ENCODE measurements around the gene KLK3.
"Not testable (repeated sequence)": the region's sequence is repeated elsewhere in the genome, so short reads cannot be mapped to it uniquely, and the experiment has no call there.

Gene KLK3

GRCh38 chr19:50861496-50862286, 7.0 kb downstream of the KLK3 start:
- DNase-seq (ENCODE audit: low read depth in 2 of 2) = no peak

DNA sequence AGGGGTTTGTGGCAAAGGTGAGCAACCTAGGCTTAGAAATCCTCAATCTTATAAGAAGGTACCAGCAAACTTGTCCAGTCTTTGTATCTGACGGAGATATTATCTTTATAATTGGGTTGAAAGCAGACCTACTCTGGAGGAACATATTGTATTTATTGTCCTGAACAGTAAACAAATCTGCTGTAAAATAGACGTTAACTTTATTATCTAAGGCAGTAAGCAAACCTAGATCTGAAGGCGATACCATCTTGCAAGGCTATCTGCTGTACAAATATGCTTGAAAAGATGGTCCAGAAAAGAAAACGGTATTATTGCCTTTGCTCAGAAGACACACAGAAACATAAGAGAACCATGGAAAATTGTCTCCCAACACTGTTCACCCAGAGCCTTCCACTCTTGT, 14.8 kb downstream of the KLK3 start:
- no peak for DNase-seq (ENCODE audit: low read depth in 2 of 2)

GRCh38 chr19:50870417-50871089, 15.8 kb downstream of the KLK3 start:
- no peak for DNase-seq (ENCODE audit: low read depth in 2 of 2)

GRCh38 chr19:50873056-50873455, 18.3 kb downstream of the KLK3 start, which contains the start of gene KLK2:
Gene KLK2, plus strand, starts transcription at chr19:50873439. Its CDS starts 35 bp downstream, at chr19:50873474.
- no peak for DNase-seq (ENCODE audit: low read depth in 2 of 2)

- no peak for DNase-seq (ENCODE audit: low read depth in 2 of 2)
Observed at GRCh38 chr19:50874211-50874610, 19.5 kb downstream of the KLK3 start.

DNA sequence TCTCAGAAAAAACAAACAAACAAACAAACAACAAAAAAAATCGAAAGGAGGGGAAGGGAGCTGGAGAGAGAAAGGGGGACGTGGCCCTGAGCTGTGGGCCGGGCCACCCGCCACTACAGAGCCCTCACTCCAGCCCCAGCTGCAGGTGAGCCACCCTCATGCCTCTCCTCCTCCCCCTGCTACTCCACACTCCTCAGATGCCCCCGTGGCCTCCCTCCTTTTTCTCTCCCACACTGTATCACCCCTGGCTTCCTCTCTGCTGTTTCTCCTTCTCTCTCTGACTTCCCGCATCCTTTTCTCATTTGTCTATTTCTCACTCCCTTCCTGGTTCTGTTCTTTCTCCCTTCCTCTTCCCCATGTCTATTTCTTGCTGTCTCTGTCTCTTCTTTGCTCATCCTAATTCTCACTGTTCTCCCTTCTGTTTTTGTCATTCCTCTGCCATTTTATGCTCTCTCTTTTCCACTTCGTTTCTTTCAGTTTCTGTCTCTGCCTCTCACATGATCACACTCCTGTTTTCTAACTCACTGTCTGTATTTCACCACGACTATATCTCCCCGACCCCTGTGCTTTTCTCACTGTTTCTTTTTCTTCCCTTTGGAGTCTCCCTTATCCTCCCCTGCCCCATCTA, 21.2 kb downstream of the KLK3 start:
- DNase-seq (ENCODE audit: low read depth in 2 of 2) = no peak

GRCh38 chr19:50876456-50876855, 21.7 kb downstream of the KLK3 start:
- no peak for DNase-seq (ENCODE audit: low read depth in 2 of 2)

- DNase-seq (ENCODE audit: low read depth in 2 of 2) = no peak
Observed at GRCh38 chr19:50877338-50877737, 22.6 kb downstream of the KLK3 start.

DNA sequence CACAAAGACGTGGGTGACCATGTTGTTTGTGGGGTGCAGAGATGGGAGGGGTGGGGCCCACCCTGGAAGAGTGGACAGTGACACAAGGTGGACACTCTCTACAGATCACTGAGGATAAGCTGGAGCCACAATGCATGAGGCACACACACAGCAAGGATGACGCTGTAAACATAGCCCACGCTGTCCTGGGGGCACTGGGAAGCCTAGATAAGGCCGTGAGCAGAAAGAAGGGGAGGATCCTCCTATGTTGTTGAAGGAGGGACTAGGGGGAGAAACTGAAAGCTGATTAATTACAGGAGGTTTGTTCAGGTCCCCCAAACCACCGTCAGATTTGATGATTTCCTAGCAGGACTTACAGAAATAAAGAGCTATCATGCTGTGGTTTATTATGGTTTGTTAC, 24.1 kb downstream of the KLK3 start:
- no peak for DNase-seq (ENCODE audit: low read depth in 2 of 2)

DNA sequence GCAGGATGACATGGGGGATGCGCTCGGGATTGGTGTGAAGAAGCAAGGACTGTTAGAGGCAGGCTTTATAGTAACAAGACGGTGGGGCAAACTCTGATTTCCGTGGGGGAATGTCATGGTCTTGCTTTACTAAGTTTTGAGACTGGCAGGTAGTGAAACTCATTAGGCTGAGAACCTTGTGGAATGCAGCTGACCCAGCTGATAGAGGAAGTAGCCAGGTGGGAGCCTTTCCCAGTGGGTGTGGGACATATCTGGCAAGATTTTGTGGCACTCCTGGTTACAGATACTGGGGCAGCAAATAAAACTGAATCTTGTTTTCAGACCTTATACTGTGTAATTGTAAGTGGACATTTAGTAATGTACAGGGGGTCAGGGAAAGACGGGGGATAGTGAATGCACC, 25.5 kb downstream of the KLK3 start:
- DNase-seq (ENCODE audit: low read depth in 2 of 2) = no peak

DNA sequence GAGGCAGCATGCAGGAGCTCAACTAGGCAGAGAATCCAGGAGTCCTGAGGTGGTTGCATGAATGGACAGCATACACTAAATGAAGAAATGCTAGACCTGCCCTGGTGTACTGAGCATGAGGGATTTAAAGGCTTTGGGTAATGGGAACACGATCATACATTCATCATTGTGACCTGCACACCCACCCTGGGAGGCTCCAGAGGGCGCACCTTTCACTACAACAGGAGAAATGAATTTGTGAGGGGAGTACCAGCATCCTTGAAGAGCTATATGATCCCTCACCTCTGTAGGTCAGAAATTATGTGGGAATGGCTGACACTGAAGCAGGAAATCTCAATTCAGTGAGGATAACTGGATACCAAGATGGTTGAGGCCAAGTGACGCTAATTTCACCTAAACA, 27.5 kb downstream of the KLK3 start:
- DNase-seq (ENCODE audit: low read depth in 2 of 2) = no peak

DNA sequence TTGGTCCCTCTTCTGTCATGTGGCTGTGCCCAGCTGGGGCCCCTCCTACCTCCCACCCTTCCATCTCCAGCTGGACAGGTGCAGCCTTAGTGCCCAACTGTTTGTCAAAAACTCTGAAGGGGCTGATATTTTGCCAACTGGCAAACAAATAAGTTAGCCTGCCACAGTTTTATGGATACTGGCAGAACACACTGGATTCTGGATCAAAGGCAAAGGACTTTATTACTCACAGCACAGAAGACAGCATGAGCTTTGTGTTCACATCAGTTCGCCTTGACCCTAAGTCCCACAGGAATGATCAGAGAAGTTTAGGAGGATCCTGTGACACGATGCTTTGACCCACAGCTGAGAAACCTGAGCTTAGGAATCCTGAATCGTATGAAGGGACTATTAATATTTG, 34.9 kb downstream of the KLK3 start:
- DNase-seq (ENCODE audit: low read depth in 2 of 2) = no peak

DNA sequence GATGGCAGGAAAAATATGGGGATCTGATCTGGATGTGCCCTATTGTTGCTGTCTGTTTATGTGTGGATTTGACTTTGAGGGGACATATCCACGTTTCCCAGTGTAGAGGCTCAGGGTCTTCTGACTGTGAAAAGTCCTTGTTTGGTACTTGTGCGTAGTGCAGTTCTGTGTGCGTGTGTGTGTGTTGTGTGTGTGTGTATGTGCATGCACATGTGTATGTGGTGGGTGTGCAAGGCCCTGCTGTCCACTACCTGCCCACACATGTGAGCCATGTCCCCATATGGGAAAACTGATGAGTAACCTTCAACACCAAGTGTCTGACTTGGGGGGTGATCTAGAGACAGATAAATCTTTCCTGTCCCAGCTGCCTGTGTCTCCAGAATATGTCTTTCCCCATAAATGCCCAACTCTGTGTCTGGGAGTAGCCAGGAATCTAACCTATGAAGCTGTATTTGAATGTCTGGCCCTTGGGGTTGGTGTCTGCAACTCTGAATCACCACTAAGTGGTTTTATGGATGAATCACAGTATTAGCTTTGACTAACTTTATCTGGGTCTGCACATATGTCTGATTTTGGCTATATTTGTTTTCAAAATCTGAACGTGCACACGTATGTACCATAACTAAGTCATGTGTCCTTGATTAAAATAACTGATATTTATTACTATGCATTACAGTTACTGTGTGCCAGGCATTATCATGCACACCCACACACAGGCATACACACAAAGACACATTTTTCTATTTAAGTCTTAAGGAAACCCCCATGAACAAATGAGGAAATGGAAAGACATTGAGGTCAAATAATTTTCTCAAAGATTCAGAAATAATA, 35.9 kb downstream of the KLK3 start:
- no peak for DNase-seq (ENCODE audit: low read depth in 2 of 2)

DNA sequence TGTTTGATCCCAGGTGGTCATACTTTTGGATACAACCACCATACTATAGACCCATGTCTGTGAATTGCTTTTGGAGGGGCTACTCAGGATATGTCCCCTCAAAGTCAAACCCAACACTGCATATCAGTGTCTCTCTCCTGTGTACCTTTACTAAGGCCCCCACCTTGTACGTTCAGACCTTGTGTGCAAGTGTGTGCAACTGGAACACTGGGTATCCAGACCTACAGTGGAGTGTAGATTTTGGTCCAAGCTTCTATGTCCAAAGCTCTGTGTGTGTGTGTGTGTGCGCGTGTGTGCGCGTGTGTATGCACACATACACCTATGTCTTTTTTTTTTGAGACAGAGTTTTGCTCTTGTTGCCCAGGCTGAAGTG, 36.5 kb downstream of the KLK3 start:
- no peak for DNase-seq (ENCODE audit: low read depth in 2 of 2)

- no peak for DNase-seq (ENCODE audit: low read depth in 2 of 2)
Observed at GRCh38 chr19:50893047-50893736, 38.5 kb downstream of the KLK3 start.

DNA sequence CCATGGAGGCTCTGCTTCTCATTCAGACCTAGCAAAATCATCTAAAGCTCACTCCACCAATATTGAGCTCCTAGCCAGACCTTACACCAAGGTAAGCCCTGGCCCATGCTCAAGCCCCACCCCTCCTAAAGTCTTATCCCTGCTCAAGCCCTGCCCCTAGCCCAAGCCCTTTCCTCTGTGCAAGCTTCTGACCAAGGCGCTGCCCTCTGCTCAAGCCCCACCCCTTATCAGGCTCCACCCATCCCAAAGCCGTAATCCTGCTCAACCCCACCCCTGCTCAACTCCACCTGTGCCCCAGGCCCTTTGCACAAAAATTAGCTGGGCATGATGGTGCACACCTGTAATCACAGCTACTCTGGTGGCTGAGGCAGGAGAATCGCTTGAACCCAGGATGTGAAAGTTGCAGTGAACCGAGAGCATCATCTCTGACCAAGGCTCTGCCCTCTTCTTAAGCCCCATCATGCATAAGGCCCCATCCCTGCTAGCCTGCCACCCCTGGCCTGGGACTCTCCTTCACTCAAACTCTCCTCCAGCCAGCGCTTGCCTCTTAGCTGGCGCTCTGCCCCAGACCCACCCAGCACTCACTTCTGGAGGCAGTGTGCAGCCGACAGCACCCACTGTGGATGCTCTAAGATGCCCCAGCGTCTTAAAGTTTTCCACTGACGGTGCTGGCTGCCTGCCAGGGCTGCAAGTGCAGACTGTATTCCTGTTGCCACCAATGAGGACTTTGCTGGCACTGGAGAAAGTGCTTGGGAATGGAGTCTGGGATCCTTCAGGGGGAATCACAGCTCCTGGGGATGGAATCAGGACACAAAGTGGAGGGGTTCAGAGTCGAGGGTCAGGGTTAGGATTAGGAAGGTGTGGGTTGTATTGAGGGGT, 40.0 kb downstream of the KLK3 start:
- no peak for DNase-seq (ENCODE audit: low read depth in 2 of 2)

GRCh38 chr19:50896089-50896590, 41.4 kb downstream of the KLK3 start:
- DNase-seq (ENCODE audit: low read depth in 2 of 2) = not testable (repeated sequence)

- no peak for DNase-seq (ENCODE audit: low read depth in 2 of 2)
Observed at GRCh38 chr19:50896591-50897190, 42.0 kb downstream of the KLK3 start.

DNA sequence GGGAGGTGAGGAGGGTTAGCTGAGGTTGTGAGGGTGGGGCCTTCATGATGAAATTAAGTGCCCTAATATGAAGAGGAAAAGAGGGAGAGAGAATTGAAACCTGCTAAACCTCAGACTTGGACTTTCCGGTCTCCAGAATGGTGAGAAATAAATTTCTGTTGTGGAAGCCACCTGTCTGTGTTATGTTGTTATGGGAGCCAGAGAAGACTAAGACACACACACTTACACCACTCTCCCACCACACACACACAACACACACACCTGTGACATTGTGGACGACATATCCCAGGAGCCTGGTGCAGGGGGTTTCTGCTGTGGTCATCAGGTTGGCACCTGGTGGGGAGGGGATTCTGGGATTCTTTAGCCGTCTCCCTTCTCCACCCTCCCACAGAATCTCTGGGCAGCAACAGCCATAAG, 42.5 kb downstream of the KLK3 start:
- DNase-seq (ENCODE audit: low read depth in 2 of 2) = no peak

GRCh38 chr19:50897612-50898011, 42.9 kb downstream of the KLK3 start:
- DNase-seq (ENCODE audit: low read depth in 2 of 2) = no peak
